GM12892 (cell line): Measurements from ENCODE around the gene SSBP4.

Source experiments
- DNase-seq: peaks from one replicate; pipeline ENCODE4 v3.0.0; 2011; ENCODE audit not compliant: insufficient read length
- FAIRE-seq: peaks from 2 replicates; lab custom pipeline; 2011; peaks lifted over from hg19 to GRCh38; lab: Jason Lieb, UNC
- POLR2A ChIP-seq: IDR thresholded peaks from 2 replicates; pipeline ENCODE4 v1.6.1; 2011; ENCODE audit warnings: low read depth, low read length, control low read depth
- POLR2AphosphoS5 ChIP-seq: IDR thresholded peaks from 2 replicates; pipeline ENCODE4 v1.6.1; 2011; ENCODE audit warnings: low read depth, low read length, control low read depth
- TAF1 ChIP-seq: IDR thresholded peaks from 2 replicates; pipeline ENCODE4 v1.6.1; 2011; ENCODE audit warnings: low read depth, mild to moderate bottlenecking, control low read depth, low read length, borderline replicate concordance

The SSBP4 gene

DNA sequence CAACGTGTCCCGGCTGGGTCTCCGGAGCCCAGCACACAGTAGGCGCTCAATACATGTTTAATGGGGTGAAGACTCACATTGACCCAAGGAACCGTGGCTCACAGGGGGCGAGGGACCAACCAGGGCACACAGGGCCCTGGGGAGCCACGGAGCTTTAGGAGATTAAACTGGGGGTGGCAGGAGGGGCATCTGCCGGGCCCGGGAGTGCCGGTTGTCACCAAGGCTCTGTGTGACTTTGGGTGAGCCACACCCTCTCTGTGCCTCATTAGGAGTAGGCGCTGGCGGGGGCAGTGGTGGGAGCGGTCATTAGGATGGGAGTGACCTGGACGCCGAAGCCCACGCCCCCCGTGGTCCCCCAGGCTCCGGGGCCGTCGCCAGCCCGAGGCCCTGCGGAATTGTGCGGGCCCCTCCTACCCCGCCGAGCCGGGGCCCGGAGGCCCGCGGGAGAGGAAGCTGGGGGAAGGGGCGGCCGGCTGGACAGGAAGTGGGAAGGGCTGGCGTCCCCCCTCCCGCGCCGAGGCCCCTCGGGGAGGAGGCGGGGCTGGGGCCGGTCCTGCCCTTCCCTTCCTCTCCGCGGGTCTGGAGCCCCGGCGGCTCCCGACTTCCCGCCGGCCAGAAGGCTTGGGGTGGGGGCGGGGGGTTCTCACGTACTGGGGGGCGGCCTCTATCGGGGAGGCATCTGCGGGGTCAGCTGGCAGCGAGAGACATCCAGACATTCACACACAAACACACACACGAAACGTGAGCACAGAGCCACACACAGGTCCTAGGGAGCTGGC, 1.8 kb upstream of the SSBP4 start:
- peak; percentile 80 for FAIRE-seq
- TF ChIP-seq POLR2A (no peak), POLR2AphosphoS5 (no peak), TAF1 (no peak)
- DNase-seq: no peak

DNA sequence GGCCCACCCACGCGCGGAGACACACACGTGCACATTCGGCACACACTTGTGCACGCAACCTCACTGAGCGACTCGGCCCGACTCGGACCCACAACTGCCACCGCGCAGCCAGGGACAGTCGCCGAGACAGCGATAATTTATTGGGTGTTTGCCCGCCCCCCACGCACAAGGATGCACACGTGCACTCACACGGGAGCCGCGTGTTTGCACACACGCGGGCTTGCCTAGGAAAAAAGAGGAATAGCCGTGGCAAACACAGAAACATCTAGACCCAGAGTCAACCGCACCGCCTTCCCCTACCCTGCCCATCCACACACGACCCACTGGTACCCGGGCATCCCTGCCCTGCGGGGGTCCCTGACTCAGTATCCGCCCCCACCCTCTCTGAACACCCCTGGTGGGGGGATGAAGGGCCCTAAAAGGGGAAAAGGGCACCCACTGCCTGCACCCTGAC, 1.1 kb upstream of the SSBP4 start:
- FAIRE-seq (peak; percentile 57), DNase-seq (no peak)
- no peak for TF ChIP-seq TAF1

DNA sequence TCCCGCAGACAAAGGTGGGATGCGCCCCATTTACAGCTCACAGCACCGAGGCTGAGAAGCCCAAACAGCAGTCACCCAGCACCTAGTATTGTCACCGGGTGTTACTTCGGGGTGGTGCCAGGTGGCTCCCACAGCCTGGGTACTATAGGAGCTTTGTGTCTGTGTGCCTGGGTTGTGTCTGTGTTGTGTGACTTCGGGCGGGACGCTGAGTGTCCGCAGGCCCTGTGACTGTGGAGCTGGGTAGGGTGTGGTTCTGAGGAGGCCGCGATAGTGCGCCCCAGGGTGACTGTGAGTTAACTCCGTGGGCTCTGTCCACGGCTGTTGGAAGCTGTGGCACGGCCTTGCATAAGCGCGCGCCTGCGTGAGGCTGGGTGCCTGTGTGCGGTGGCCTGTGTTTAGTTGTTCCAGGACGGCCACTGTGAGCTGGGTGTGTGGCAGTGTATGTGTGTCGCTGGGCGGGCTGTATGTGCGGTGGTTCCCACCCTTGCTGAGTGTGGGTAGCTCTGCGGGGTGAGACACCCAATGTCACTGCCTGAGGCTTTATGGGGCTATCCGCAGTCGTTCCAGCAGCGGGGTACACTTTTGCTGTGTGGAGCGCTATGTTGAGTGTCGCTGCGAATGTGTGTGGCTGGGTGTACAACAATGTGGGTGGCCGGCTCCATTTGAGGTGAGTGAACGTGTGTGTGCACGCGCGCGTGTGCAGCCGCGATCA, 559 bp upstream of the SSBP4 start:
- TF ChIP-seq POLR2AphosphoS5: no peak
- no peak for TF ChIP-seq POLR2A
- no peak for TF ChIP-seq TAF1
- DNase-seq (no peak), FAIRE-seq (no peak)

DNA sequence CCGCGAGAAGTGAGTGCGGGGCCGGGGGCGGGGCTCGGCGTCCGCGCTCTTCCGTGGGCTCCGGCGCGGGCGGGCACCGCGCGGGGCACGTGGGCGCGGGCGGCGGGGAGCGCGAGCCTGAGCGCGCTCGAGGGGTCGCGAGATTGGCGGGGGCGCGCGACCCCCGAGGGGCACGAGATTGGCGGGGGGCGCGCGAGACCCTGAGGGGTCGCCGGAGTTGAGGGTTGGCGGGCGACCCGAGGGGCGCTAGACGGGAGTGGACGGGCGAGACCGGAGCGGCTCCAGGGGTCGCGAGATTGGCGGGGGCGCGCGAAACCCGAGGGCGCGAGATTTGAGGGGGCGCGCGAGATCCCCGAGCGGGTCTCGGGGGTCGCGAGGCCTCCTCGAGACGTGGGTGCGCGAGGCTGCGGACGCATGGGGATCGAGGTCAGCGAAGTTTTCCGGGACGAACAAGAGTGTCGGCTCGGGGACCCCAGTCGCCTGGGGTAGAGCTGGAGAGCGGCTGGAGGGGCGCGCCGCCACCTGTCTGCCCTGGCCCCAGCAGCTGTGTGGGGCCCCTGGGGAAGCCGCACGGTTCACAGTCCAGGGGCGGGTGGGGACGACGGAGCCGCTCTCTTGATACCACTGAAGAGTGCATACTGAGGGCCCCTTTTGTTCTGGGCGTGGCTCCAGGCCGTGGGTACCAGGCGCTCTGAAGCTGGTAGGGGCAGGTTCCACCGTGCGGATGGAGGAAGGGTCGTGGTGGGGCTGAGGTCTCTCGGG, 682 bp downstream of the SSBP4 start:
- FAIRE-seq (peak; percentile 36), DNase-seq (no peak)
- no peak for TF ChIP-seq TAF1
- TF ChIP-seq POLR2A: peak; percentile 35; the same call in 1 of the 2 replicates
- TF ChIP-seq POLR2AphosphoS5: no peak; the same call in 1 of the 2 replicates

- TF ChIP-seq POLR2A (no peak), TAF1 (no peak), POLR2AphosphoS5 (no peak)
- no peak for DNase-seq
- no peak for FAIRE-seq
These were observed 1.7 kb downstream of the SSBP4 start for GRCh38 chr19:18420930-18421329.

- DNase-seq: no peak
- TF ChIP-seq TAF1 (no peak), POLR2AphosphoS5 (no peak), POLR2A (no peak)
- no peak for FAIRE-seq
These were observed 2.3 kb downstream of the SSBP4 start for GRCh38 chr19:18421371-18421959.

GRCh38 chr19:18422530-18423191, 3.5 kb downstream of the SSBP4 start:
- no peak for DNase-seq
- TF ChIP-seq POLR2AphosphoS5: no peak
- TF ChIP-seq POLR2A: no peak; the same call in 1 of the 2 replicates
- no peak for TF ChIP-seq TAF1
- FAIRE-seq: no peak

GRCh38 chr19:18423258-18424020, 4.2 kb downstream of the SSBP4 start:
- FAIRE-seq: no peak
- DNase-seq: no peak
- TF ChIP-seq TAF1 (no peak), POLR2AphosphoS5 (no peak), POLR2A (no peak)

- no peak for FAIRE-seq
- no peak for TF ChIP-seq POLR2A
- no peak for TF ChIP-seq TAF1
- TF ChIP-seq POLR2AphosphoS5: no peak
- no peak for DNase-seq
These were observed 5.1 kb downstream of the SSBP4 start for GRCh38 chr19:18424122-18424889.

- no peak for FAIRE-seq
- no peak for DNase-seq
- TF ChIP-seq TAF1 (no peak), POLR2AphosphoS5 (no peak), POLR2A (no peak)
These were observed 5.8 kb downstream of the SSBP4 start for GRCh38 chr19:18424890-18425514.
